Loucy (cell line): ENCODE results near the gene KLK8.

Experiments
- H2AFZ ChIP-seq: fragments of 200-600 bp; sonication (generic); 2 replicates; pipeline ENCODE4 v1.6.0; 2016; ENCODE audit warnings: antibody characterized with exemption, mild to moderate bottlenecking, low read length, moderate library complexity
- H3F3A ChIP-seq: fragments of 200-600 bp; 2 replicates; pipeline ENCODE4 v1.6.0; 2016; ENCODE audit warnings: antibody characterized with exemption, low read depth, mild to moderate bottlenecking
- H3K27me3 ChIP-seq: fragments of 200-600 bp; sonication (generic); 2 replicates; pipeline ENCODE4 v1.6.1; 2014; ENCODE audit warnings: low read length, mild to moderate bottlenecking; ENCODE audit not compliant: insufficient read depth, poor library complexity, severe bottlenecking
- H3K36me3 ChIP-seq: fragments of 200-600 bp; sonication (generic); 2 replicates; pipeline ENCODE4 v1.6.1; 2016; ENCODE audit warnings: low read length; ENCODE audit not compliant: insufficient read depth
- H3K4me1 ChIP-seq: fragments of 200-600 bp; sonication (generic); 2 replicates; pipeline ENCODE4 v1.5.1; 2014; ENCODE audit warnings: low read length, mild to moderate bottlenecking; ENCODE audit not compliant: insufficient read depth, poor library complexity, severe bottlenecking
- H3K4me2 ChIP-seq: fragments of 200-600 bp; sonication (generic); 2 replicates; pipeline ENCODE4 v1.6.0; 2014; ENCODE audit warnings: antibody characterized with exemption, low read length, low read depth, mild to moderate bottlenecking; ENCODE audit not compliant: poor library complexity, severe bottlenecking
- H3K4me3 ChIP-seq: fragments of 200-600 bp; sonication (generic); 2 replicates; pipeline ENCODE4 v1.5.1; 2014; ENCODE audit warnings: low read length, mild to moderate bottlenecking, mixed read lengths; ENCODE audit not compliant: poor library complexity, severe bottlenecking
- H3K79me2 ChIP-seq: fragments of 200-600 bp; sonication (generic); 2 replicates; pipeline ENCODE4 v1.6.1; 2014; ENCODE audit warnings: low read length; ENCODE audit not compliant: insufficient read depth
- H3K9ac ChIP-seq: fragments of 200-600 bp; sonication (generic); 2 replicates; pipeline ENCODE4 v1.6.0; 2014; ENCODE audit warnings: mild to moderate bottlenecking, low read depth, low read length, moderate library complexity; ENCODE audit not compliant: poor library complexity, severe bottlenecking
- H3K9me2 ChIP-seq: fragments of 200-600 bp; sonication (generic); replicated peaks from 2 replicates; pipeline ENCODE4 v1.6.1; 2016; ENCODE audit warnings: low read depth, low read length, mixed read lengths
- H3K9me3 ChIP-seq: fragments of 200-600 bp; sonication (generic); 2 replicates; pipeline ENCODE4 v1.6.1; 2014; ENCODE audit warnings: mild to moderate bottlenecking, antibody characterized with exemption, low read length, low read depth; ENCODE audit not compliant: insufficient read depth
- H4K20me1 ChIP-seq: fragments of 200-600 bp; sonication (generic); 2 replicates; pipeline ENCODE4 v1.6.0; 2014; ENCODE audit warnings: antibody characterized with exemption, low read length, mild to moderate bottlenecking; ENCODE audit not compliant: insufficient read depth, poor library complexity, severe bottlenecking
- EZH2phosphoT487 ChIP-seq: fragments of 200-600 bp; IDR thresholded peaks from 2 replicates; pipeline ENCODE4 v1.6.1; 2018; ENCODE audit warnings: antibody characterized with exemption, mild to moderate bottlenecking, moderate library complexity, borderline replicate concordance
- TF ChIP-seq, protein P1 (sequence below): fragments of 200-600 bp; sonication (generic); conservative IDR thresholded peaks from 2 replicates; pipeline ENCODE4 v1.5.1; 2014; ENCODE audit warnings: mild to moderate bottlenecking, antibody characterized with exemption, low read length

Gene KLK8, protein sequence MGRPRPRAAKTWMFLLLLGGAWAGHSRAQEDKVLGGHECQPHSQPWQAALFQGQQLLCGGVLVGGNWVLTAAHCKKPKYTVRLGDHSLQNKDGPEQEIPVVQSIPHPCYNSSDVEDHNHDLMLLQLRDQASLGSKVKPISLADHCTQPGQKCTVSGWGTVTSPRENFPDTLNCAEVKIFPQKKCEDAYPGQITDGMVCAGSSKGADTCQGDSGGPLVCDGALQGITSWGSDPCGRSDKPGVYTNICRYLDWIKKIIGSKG

DNA sequence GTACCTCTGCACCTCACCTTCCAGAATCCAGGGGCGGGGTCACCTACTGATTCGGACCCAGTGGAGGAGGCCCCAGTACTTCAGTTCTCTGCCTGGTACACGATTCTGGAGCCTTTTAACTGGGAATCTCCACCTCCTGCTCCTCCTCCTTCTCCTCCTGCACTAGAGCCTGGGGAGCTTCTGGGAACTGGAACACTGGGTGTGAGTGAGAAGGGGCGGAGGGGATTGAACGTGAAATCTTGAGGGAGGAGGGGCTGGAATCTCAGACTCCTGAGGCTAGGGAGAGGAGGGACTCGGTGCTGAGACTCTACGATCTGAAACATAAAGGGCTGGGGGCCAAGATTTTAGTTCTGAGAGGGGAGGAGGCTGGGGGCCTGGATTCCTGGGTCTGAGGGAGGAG is at the start of gene KLK8:
Gene KLK8 (minus strand): TSS at position 90 of the 400 bp plus-strand sequence. CDS start 437 bp downstream, outside the sequence.
- Histone ChIP-seq H2AFZ (no peak within 1 kb of the TSS), H3K9ac (no peak within 1 kb of the TSS), H3F3A (no peaks in the 10 kb centered on the region), H3K36me3 (no peaks in the 10 kb centered on the region), H3K79me2 (no peaks in the 10 kb centered on the region), H4K20me1 (no peaks in the 10 kb centered on the region), H3K27me3 (no peaks in the 10 kb centered on the region), H3K9me2 (no peaks in the 10 kb centered on the region), H3K9me3 (peaks cover 5% of the 10 kb centered on the region; the same call in 1 of the 2 replicates), H3K4me2 (no peak within 1 kb of the TSS), H3K4me1 (no peaks in the 10 kb centered on the region), H3K4me3 (no peak within 1 kb of the TSS)
- TF ChIP-seq, protein P1, sequence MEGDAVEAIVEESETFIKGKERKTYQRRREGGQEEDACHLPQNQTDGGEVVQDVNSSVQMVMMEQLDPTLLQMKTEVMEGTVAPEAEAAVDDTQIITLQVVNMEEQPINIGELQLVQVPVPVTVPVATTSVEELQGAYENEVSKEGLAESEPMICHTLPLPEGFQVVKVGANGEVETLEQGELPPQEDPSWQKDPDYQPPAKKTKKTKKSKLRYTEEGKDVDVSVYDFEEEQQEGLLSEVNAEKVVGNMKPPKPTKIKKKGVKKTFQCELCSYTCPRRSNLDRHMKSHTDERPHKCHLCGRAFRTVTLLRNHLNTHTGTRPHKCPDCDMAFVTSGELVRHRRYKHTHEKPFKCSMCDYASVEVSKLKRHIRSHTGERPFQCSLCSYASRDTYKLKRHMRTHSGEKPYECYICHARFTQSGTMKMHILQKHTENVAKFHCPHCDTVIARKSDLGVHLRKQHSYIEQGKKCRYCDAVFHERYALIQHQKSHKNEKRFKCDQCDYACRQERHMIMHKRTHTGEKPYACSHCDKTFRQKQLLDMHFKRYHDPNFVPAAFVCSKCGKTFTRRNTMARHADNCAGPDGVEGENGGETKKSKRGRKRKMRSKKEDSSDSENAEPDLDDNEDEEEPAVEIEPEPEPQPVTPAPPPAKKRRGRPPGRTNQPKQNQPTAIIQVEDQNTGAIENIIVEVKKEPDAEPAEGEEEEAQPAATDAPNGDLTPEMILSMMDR, result no peak
- TF ChIP-seq EZH2phosphoT487, result no peak

DNA sequence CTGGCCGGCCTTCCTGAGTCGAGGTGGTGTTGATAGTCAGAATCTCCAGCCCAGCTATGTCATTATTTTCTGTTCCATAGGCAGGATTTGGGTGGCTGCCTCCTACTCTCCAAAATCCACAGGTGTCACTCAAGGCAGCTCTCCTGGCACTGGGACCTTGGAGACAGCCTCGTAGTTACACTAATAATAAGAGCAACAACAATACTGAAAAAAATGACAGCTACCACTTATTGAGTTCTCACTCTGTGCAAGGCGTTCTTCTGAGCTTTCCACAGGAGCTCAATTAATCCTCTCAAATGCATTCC is 45.6 kb upstream of the KLK8 start:
- no peak overlapping the region for H3K4me3 ChIP-seq
- H3K36me3 ChIP-seq, result no peaks in the 10 kb centered on the region
- no peaks in the 10 kb centered on the region for H4K20me1 ChIP-seq
- no peaks in the 10 kb centered on the region for H3K9me3 ChIP-seq
- no peak overlapping the region for H3K4me2 ChIP-seq
- no peaks in the 10 kb centered on the region for H3K9me2 ChIP-seq
- H3K27me3 ChIP-seq, result no peaks in the 10 kb centered on the region
- no peaks in the 10 kb centered on the region for H3F3A ChIP-seq
- H3K79me2 ChIP-seq, result no peaks in the 10 kb centered on the region
- TF ChIP-seq EZH2phosphoT487, result no peak
- TF ChIP-seq, protein P1, result no peak
- no peak overlapping the region for H2AFZ ChIP-seq
- no peak overlapping the region for H3K9ac ChIP-seq
- H3K4me1 ChIP-seq, result no peaks in the 10 kb centered on the region

DNA sequence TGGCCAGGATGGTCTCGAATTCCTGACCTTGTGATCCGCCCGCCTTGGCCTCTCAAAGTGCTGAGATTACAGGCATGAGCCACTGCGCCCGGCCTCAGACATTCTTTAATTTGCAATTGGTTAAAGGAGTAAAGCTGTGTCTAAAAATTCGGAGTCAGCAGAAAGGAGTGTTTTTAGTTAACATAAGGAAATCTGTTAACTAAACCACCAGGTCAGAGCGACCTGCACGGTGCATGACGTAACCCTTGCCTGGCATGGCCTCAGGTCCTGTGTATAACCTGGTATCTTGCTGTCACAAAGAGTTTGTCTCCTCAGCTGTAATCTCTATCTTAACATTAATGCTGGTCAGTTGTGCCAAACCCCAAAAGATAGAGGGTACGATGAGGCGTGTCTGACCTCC is 42.9 kb upstream of the KLK8 start:
- no peaks in the 10 kb centered on the region for H3K79me2 ChIP-seq
- no peaks in the 10 kb centered on the region for H3K4me1 ChIP-seq
- TF ChIP-seq EZH2phosphoT487, result no peak
- TF ChIP-seq, protein P1, result no peak
- no peak overlapping the region for H2AFZ ChIP-seq
- H3K4me2 ChIP-seq, result no peak overlapping the region
- H3K9ac ChIP-seq, result no peak overlapping the region
- H3K9me3 ChIP-seq, result no peaks in the 10 kb centered on the region; the same call in 1 of the 2 replicates
- H3K36me3 ChIP-seq, result no peaks in the 10 kb centered on the region
- no peaks in the 10 kb centered on the region for H4K20me1 ChIP-seq
- no peak overlapping the region for H3K4me3 ChIP-seq
- no peaks in the 10 kb centered on the region for H3K27me3 ChIP-seq
- no peaks in the 10 kb centered on the region for H3F3A ChIP-seq
- H3K9me2 ChIP-seq, result no peaks in the 10 kb centered on the region
